22Rv1 (cell line): Measurements from ENCODE around the gene IGLL5.

Source experiments
- ZFX ChIP-seq: fragments of 450-650 bp; IDR thresholded peaks from 2 replicates; pipeline ENCODE4 v1.6.1; 2017; ENCODE audit warnings: antibody characterized with exemption, borderline replicate concordance
- TF ChIP-seq, protein P1 (sequence below): fragments of 450-650 bp; IDR thresholded peaks from 2 replicates; pipeline ENCODE4 v1.5.1; 2017; ENCODE audit warnings: mild to moderate bottlenecking

- TF ChIP-seq, protein P1, sequence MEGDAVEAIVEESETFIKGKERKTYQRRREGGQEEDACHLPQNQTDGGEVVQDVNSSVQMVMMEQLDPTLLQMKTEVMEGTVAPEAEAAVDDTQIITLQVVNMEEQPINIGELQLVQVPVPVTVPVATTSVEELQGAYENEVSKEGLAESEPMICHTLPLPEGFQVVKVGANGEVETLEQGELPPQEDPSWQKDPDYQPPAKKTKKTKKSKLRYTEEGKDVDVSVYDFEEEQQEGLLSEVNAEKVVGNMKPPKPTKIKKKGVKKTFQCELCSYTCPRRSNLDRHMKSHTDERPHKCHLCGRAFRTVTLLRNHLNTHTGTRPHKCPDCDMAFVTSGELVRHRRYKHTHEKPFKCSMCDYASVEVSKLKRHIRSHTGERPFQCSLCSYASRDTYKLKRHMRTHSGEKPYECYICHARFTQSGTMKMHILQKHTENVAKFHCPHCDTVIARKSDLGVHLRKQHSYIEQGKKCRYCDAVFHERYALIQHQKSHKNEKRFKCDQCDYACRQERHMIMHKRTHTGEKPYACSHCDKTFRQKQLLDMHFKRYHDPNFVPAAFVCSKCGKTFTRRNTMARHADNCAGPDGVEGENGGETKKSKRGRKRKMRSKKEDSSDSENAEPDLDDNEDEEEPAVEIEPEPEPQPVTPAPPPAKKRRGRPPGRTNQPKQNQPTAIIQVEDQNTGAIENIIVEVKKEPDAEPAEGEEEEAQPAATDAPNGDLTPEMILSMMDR: no peak
- no peak for TF ChIP-seq ZFX
These were observed 46.8 kb upstream of the IGLL5 start for GRCh38 chr22:22840780-22841179.
